Endothelial cell of umbilical vein (primary cell): ENCODE measurements around the gene DMTF1.

Experiments used
- EZH2 ChIP-seq: IDR thresholded peaks from 2 replicates; pipeline ENCODE4 v1.6.1; 2012; ENCODE audit warnings: borderline replicate concordance, low read depth, mild to moderate bottlenecking, moderate library complexity, low read length, inconsistent platforms; ENCODE audit not compliant: severe bottlenecking
- FOS ChIP-seq: IDR thresholded peaks from 2 replicates; pipeline ENCODE4 v1.6.1; 2011; ENCODE audit warnings: mild to moderate bottlenecking, low read length, moderate library complexity, borderline replicate concordance; ENCODE audit not compliant: insufficient read depth
- JUN ChIP-seq: IDR thresholded peaks from 2 replicates; pipeline ENCODE4 v1.6.1; 2011; ENCODE audit warnings: borderline replicate concordance, low read depth; ENCODE audit not compliant: insufficient read length, insufficient read depth
- POLR2A ChIP-seq: IDR thresholded peaks from 2 replicates; pipeline ENCODE4 v1.6.1; 2012; ENCODE audit warnings: low read depth, mild to moderate bottlenecking, control low read depth, low read length
- POLR2AphosphoS5 ChIP-seq: IDR thresholded peaks from 2 replicates; pipeline ENCODE4 v1.6.1; 2012; ENCODE audit warnings: low read depth, mild to moderate bottlenecking, control low read depth, low read length, moderate library complexity; ENCODE audit not compliant: insufficient read depth
- TF ChIP-seq, protein P1 (sequence below), 2 donors: IDR thresholded peaks; 1 replicate in 1 of 2; 2 replicates in 1 of 2; pipeline ENCODE4 v1.5.1; 2011; ENCODE audit warnings: low read length in 2 of 2, mild to moderate bottlenecking in 2 of 2, moderate library complexity in 2 of 2, control low read depth in 1 of 2, inconsistent platforms in 1 of 2, low read depth in 1 of 2; ENCODE audit not compliant: insufficient read depth in 1 of 2; ENCODE audit errors: extremely low read depth in 1 of 2
- TF ChIP-seq, protein P2 (sequence below): IDR thresholded peaks from 2 replicates; pipeline ENCODE4 v1.6.1; 2011; ENCODE audit not compliant: insufficient read depth, insufficient read length

DNA sequence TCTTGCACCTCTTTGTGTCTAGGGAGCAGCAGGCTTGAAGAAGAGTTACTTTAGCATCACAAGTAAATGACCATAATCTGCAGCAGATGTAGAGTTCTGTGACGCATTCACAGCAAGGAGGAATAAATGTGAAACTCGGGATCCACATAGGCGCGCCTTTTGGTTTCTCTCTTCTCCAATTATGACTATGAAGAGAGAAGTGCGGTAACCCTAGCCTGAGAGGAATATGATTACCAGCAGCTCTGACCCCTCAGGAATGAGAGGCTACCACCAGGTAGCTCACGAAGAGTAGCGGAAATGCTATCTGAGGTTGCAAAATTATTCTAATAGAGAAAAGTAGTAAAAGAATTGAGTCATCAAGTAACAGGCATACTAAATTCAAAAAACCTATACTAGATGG is 25.2 kb upstream of the DMTF1 start:
- TF ChIP-seq, protein P1, sequence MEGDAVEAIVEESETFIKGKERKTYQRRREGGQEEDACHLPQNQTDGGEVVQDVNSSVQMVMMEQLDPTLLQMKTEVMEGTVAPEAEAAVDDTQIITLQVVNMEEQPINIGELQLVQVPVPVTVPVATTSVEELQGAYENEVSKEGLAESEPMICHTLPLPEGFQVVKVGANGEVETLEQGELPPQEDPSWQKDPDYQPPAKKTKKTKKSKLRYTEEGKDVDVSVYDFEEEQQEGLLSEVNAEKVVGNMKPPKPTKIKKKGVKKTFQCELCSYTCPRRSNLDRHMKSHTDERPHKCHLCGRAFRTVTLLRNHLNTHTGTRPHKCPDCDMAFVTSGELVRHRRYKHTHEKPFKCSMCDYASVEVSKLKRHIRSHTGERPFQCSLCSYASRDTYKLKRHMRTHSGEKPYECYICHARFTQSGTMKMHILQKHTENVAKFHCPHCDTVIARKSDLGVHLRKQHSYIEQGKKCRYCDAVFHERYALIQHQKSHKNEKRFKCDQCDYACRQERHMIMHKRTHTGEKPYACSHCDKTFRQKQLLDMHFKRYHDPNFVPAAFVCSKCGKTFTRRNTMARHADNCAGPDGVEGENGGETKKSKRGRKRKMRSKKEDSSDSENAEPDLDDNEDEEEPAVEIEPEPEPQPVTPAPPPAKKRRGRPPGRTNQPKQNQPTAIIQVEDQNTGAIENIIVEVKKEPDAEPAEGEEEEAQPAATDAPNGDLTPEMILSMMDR (IDR thresholded peaks at IDR 0.05; ENCODE audit: extremely low read depth in 1 of 2, insufficient read depth in 1 of 2, low read depth in 1 of 2, low read length in 2 of 2) = no peak
- TF ChIP-seq JUN (no peak), POLR2A (no peak), POLR2AphosphoS5 (no peak), EZH2 (no peak), FOS (no peak)
- TF ChIP-seq, protein P2, sequence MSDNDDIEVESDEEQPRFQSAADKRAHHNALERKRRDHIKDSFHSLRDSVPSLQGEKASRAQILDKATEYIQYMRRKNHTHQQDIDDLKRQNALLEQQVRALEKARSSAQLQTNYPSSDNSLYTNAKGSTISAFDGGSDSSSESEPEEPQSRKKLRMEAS = no peak
